Adrenal gland (tissue), 12 donors: ENCODE data around the gene ENTR1. TPM values are rescaled to one million over a fixed set of nuclear protein-coding genes. Genes with fewer than 3 reads are reported as not detected.

Source experiments
- DNase-seq, 7 donors: peaks; one replicate each; pipeline ENCODE4 v3.0.0-alpha.2; 2019 to 2020
- H3K27ac ChIP-seq, 5 donors: fragments of 200-600 bp; sonication (generic) in 4 of 5; 1 replicate in 3 of 5; 2 replicates in 2 of 5; pipeline versions ENCODE4 v1.5.1 to v1.8.0; 2016 to 2020; ENCODE audit warnings: mild to moderate bottlenecking in 1 of 5
- H3K27me3 ChIP-seq: fragments of 200-600 bp; 2 replicates; pipeline ENCODE4 v1.8.0; 2021
- H3K36me3 ChIP-seq, 2 donors: fragments of 200-600 bp; replicated peaks in 1 of 2; 1 replicate in 1 of 2; 2 replicates in 1 of 2; pipeline versions ENCODE4 v1.5.1 to v1.8.0; 2018 to 2022
- H3K4me1 ChIP-seq, 2 donors: fragments of 200-600 bp; replicated peaks in 1 of 2; 1 replicate in 1 of 2; 2 replicates in 1 of 2; pipeline versions ENCODE4 v1.5.1 to v1.8.0; 2018 to 2021
- H3K4me3 ChIP-seq, 4 donors: fragments of 200-600 bp; sonication (generic) in 3 of 4; one replicate each; pipeline ENCODE4 v1.5.1; 2016 to 2018
- H3K9me3 ChIP-seq, 3 donors: fragments of 200-600 bp; sonication (generic) in 1 of 3; replicated peaks in 1 of 3; 1 replicate in 2 of 3; 2 replicates in 1 of 3; pipeline versions ENCODE4 v1.5.1 to v1.8.0; 2016 to 2021
- POLR2A ChIP-seq, 2 donors: fragments of 450-650 bp; IDR thresholded peaks; one replicate each; pipeline ENCODE4 v1.6.1; 2017; ENCODE audit warnings: antibody characterized with exemption in 2 of 2, mild to moderate bottlenecking in 2 of 2, moderate library complexity in 1 of 2
- WGBS, 4 donors: extraction: QIAGEN DNeasy Blood & Tissue Kit in 2 of 4; methylation state at CpG; one replicate each; pipeline versions ENCODE4 v1.1.5 to v1.1.7; 2013 to 2017; 5-methylcytosine and 5-hydroxymethylcytosine counted together
- intact Hi-C, 2 donors: fragments of 100-400 bp; cut with DNase I; formaldehyde crosslinking; loops; one replicate each; pipeline versions ENCODE4 v1.14.1 to v1.15.0; 2022 to 2023
- polyA plus RNA-seq, 3 donors: library from polyadenylated mRNA; stranded (reverse); fragments of 200-250 nt in 2 of 3; fragments of 350-450 nt in 1 of 3; fragmentation: Illumina TruSeq in 1 of 3; extraction: RNeasy Lipid Tissue Mini Kit (QIAGEN cat#74804) in 1 of 3; gene quantifications; one replicate each; pipeline ENCODE4 v1.2.3, GENCODE V29; 2013 to 2014
- total RNA-seq, 9 donors: library from RNA; depleted of rRNA in 4 of 9; stranded (reverse); fragments of >200 nt in 4 of 9; fragments of 120-200 nt in 1 of 9; fragmentation: NEBNext Ultra II Directional in 1 of 9; extraction: Animal tissue kit (Norgen Biotek cat#: 25700) in 1 of 9; gene quantifications; one replicate each; pipeline versions ENCODE4 v1.1.0 to v1.2.4, GENCODE V29; 2013 to 2023
- TF ChIP-seq, protein P1 (sequence below), 6 experiments: fragments of 450-650 bp in 4 of 6; fragments of 200-600 bp in 2 of 6; sonication (generic) in 1 of 6; IDR thresholded peaks; 1 replicate in 5 of 6; 2 replicates in 1 of 6; pipeline versions ENCODE4 v1.5.1 to v1.8.0; 2016 to 2021; ENCODE audit warnings: antibody characterized with exemption in 6 of 6, mild to moderate bottlenecking in 2 of 6, moderate library complexity in 1 of 6
- donor health status: healthy with polysubstance abuse.
- donor health status: Bipolar disorder and iron deficiency.
- donor health status: DM: yes; HTN: yes; CAD: no.
- donor health status: DM: no; HTN: no; CAD: no.
- donor health status: DM: no; HTN: no; CAD: no.
- donor health status: DM: yes; HTN: yes; CAD: no.

The ENTR1 gene
- total and polyA plus RNA-seq, 12 donors = 13.3 to 48.4 (median 34.1) TPM

DNA sequence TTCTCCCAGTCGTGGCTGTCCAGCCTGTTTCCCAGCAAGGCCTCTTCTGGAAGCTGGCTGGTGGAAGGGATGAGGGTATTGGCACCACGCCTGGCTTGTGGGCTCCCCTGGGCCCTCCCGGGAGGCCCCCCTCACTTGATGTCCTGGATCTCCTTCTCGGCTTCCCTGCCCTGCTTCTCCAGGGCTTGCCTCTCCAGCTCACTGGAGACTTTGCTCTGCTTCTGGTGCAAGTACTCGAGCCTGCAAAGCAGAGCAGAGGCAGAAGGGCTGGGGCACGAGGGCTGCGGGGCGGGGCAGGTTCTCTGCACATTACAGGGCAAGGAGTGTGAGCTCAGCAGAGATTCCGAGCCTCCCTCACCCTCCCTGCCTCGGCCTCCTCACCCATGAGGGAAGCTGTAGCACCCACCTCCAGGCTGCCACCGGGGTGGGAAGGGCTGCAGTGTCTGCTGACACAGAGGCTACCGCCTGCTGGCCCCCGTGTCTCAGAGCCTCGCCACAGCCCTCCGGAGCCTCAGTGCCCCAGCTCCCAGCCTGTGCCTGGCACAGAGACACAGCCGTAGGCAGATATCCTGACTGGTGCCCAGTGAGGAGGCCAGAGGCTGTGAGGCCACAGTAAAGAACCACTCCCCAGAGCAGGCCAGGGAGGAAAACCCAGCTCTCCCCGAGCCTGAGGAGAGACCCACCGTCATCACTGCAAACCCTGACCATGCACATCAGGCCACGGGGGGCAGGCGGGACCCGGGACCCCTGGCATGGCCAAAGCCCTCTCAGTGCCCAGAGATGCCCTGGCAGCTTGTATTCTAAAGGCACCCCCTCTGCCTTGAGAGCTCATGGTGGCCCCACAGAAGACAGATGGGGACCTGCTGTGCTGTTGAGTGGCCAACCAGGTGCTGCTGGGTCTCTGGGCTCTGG is 17.6 kb downstream of the ENTR1 start:
- Histone ChIP-seq H3K9me3 (no peaks in the 10 kb centered on the region), H3K27ac (no peak overlapping the region), H3K27me3 (no peaks in the 10 kb centered on the region), H3K4me1 (no peaks in the 10 kb centered on the region), H3K36me3 (peaks cover 0 to 80% of the 10 kb centered on the region in 2 donors), H3K4me3 (no peak overlapping the region)
- TF ChIP-seq POLR2A (IDR thresholded peaks at IDR 0.05) = no peak
- TF ChIP-seq, protein P1, sequence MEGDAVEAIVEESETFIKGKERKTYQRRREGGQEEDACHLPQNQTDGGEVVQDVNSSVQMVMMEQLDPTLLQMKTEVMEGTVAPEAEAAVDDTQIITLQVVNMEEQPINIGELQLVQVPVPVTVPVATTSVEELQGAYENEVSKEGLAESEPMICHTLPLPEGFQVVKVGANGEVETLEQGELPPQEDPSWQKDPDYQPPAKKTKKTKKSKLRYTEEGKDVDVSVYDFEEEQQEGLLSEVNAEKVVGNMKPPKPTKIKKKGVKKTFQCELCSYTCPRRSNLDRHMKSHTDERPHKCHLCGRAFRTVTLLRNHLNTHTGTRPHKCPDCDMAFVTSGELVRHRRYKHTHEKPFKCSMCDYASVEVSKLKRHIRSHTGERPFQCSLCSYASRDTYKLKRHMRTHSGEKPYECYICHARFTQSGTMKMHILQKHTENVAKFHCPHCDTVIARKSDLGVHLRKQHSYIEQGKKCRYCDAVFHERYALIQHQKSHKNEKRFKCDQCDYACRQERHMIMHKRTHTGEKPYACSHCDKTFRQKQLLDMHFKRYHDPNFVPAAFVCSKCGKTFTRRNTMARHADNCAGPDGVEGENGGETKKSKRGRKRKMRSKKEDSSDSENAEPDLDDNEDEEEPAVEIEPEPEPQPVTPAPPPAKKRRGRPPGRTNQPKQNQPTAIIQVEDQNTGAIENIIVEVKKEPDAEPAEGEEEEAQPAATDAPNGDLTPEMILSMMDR (IDR thresholded peaks at IDR 0.05) = no peak
- intact Hi-C loops = no loop called here
- no peak for DNase-seq
- WGBS, 4 donors = 82 to 95% (median 88%) methylated on average over 4 to 21 of the region's 21 CpGs

DNA sequence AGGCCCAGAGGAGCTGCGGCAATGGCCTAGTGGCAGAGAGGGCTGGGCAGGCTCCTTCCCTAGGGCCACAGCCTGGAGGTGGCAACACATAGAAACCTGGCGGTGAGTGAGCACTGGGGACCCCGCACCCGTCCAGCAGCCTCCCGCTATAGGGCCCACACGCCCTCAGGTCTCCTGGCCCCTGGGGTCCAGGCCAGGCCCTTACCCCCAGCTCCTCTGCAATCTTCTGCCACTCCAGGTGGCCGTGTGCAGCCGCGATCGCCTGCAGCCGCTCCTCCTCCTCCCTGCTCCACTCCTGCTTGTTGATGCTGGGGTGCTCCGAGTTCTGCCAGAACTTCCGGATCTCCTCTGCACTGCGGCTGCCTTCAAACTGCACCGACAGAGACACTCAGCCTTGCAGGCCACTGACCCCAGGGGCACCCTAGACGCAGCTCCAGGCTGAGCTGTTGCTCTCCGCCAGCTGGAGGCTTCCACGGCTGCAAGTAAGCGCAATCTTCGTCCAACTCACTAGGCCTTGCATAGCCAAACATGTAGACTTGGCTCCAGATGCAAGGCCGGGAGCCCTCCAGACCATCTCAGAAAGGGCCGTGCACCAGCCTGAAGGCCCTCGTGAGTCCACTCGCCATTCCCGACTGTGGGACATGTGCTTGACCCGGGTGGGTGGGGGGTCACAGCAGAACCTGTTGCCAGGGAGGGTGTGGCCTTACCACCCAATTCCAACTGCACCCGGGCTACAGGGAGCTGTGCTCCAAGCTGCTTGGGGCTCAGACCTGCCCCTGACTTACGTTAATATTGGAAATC is 18.5 kb downstream of the ENTR1 start:
- Histone ChIP-seq H3K4me1 (no peaks in the 10 kb centered on the region), H3K27me3 (no peaks in the 10 kb centered on the region), H3K4me3 (no peak overlapping the region), H3K27ac (no peak overlapping the region), H3K36me3 (peaks cover 0 to 86% of the 10 kb centered on the region in 2 donors), H3K9me3 (no peaks in the 10 kb centered on the region)
- no peak for DNase-seq
- 89 to 99% (median 92%) methylated on average over 12 to 28 of the region's 28 CpGs for WGBS, 4 donors
- intact Hi-C loops = no loop called here
- no peak for TF ChIP-seq POLR2A (IDR thresholded peaks at IDR 0.05)
- TF ChIP-seq, protein P1 (IDR thresholded peaks at IDR 0.05) = no peak

DNA sequence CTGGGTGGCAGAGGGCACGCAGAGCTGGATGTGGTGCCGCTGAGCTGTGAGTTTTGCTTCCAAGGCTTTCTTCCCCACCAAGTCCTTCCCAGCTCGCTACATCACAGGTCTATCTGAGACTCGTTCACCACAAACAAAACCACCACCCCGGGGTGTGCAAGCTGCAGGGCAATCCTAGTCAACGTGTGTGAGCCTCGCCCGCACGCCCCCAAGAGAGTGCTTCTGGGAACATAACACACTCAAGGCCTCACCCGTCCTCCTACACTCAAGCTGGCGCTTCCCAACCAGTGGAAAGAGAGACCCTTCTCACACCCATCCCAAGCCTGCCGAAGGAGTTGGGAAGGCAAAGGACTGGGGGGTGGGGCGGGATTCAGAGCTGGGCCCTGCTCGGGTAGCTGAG is 21.0 kb downstream of the ENTR1 start:
- 86 to 93% (median 92%) methylated on average over 12 to 14 of the region's 14 CpGs for WGBS, 4 donors
- Histone ChIP-seq H3K27ac (no peak overlapping the region), H3K27me3 (no peaks in the 10 kb centered on the region), H3K4me3 (no peak overlapping the region), H3K9me3 (no peaks in the 10 kb centered on the region), H3K36me3 (peaks cover 0 to 64% of the 10 kb centered on the region in 2 donors), H3K4me1 (no peaks in the 10 kb centered on the region)
- intact Hi-C loops = no loop called here
- no peak for DNase-seq
- TF ChIP-seq, protein P1 (IDR thresholded peaks at IDR 0.05) = no peak
- no peak for TF ChIP-seq POLR2A (IDR thresholded peaks at IDR 0.05)

DNA sequence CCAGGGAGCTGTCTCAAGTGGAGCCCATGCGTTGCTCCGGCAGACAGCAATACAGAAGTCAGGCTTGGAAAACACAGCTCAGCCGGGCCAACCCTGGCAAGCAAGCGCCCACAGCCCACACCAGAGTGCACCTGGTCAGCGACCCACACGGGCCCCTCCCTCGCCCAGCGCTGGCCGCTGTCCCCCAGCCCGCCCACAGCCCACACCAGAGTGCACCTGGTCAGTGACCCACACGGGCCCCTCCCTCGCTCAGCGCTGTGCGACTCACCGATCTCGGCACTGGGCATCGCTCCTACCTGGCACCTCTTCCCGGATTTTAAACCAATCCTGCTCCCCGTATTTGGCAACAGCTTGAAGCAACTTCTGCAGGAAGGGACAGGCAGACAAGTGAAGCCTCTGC is 23.2 kb downstream of the ENTR1 start:
- no peaks in the 10 kb centered on the region for H3K4me1 ChIP-seq
- DNase-seq = no peak
- H3K4me3 ChIP-seq = no peak overlapping the region
- TF ChIP-seq, protein P1 (IDR thresholded peaks at IDR 0.05) = no peak
- no peak for TF ChIP-seq POLR2A (IDR thresholded peaks at IDR 0.05)
- H3K9me3 ChIP-seq = no peaks in the 10 kb centered on the region
- H3K27me3 ChIP-seq = no peaks in the 10 kb centered on the region
- intact Hi-C loops = no loop called here
- no peak overlapping the region for H3K27ac ChIP-seq
- peaks cover 0 to 61% of the 10 kb centered on the region in 2 donors for H3K36me3 ChIP-seq
- WGBS, 4 donors = 93 to 98% (median 97%) methylated on average over 6 to 19 of the region's 19 CpGs
